ENCODE results near the gene REPS1. TPM values are rescaled to one million over a fixed set of nuclear protein-coding genes. Genes with fewer than 3 reads are reported as not detected.
A peak's percentile ranks its signal among the peaks of the same experiment; 100 is the strongest.

Gene REPS1
- polyA plus RNA-seq, 3 donors = 11.9 to 36.6 (median 14.0) TPM

DNA sequence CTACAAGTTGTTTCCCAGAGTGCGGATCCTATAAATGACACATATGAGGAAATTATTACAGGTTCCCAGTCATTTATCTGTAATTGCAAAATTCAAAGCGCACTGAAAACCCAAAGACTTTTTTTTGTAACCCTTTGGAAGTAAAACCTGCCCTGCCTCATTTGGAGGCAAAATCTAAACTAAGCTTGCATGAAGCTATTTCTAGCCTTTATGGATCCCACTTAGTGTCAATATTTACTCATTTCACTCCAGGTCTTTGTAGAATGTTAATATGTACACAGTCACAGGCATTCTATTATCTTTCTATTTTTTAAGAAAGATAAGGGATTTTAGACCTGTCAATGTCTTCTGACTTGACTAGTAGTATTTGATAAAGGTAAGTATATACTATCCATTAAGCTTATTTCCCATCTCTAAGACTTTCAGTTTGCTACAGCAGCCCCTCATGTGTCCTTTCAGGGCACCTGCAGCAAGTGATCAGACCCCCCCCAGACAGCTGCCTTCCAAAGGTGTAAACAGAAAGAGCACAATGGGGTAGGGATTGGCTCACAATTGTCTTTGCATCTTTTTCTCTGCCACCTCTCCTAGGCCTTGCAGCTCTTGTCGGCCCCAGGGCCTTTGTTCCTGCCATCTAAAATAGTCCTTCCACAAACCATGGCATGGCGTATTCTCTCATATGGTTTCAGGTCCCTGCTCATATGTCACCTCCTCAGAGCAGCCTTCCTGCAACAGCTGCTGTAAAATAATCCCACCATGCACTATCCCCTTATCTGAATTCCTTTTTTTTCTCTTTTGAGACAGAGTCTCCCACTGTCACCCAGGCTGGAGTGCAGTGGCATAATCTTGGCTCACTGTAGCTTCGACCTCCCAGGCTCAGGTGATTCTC, 1.3 kb upstream of the REPS1 start:
- no peak overlapping the region for H2AFZ ChIP-seq (ENCODE audit: insufficient read depth, low read depth, low read length, poor library complexity, severe bottlenecking)
- WGBS (ENCODE audit: insufficient coverage) = 94% methylated on average over 5 of the region's 5 CpGs
- no peaks in the 10 kb centered on the region for H3K36me3 ChIP-seq (replicated peaks in 1 of 2; ENCODE audit: control insufficient read depth in 1 of 2, insufficient read depth in 2 of 2, low read length in 2 of 2)
- TF ChIP-seq, protein P1, sequence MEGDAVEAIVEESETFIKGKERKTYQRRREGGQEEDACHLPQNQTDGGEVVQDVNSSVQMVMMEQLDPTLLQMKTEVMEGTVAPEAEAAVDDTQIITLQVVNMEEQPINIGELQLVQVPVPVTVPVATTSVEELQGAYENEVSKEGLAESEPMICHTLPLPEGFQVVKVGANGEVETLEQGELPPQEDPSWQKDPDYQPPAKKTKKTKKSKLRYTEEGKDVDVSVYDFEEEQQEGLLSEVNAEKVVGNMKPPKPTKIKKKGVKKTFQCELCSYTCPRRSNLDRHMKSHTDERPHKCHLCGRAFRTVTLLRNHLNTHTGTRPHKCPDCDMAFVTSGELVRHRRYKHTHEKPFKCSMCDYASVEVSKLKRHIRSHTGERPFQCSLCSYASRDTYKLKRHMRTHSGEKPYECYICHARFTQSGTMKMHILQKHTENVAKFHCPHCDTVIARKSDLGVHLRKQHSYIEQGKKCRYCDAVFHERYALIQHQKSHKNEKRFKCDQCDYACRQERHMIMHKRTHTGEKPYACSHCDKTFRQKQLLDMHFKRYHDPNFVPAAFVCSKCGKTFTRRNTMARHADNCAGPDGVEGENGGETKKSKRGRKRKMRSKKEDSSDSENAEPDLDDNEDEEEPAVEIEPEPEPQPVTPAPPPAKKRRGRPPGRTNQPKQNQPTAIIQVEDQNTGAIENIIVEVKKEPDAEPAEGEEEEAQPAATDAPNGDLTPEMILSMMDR (IDR thresholded peaks at IDR 0.05) = no peak
- H3K4me1 Mint-ChIP-seq = peaks cover 14% of the 10 kb centered on the region
- DNase-seq = no peak
- H3K4me1 ChIP-seq (ENCODE audit: control insufficient read depth in 1 of 2, insufficient read depth in 2 of 2, low read length in 2 of 2) = peaks cover 21 to 42% of the 10 kb centered on the region in 2 donors
- H3K9me3 Mint-ChIP-seq = peaks cover 10 to 22% (median 17%) of the 10 kb centered on the region in 7 donors
- H3K4me3 ChIP-seq (replicated peaks in 1 of 3; ENCODE audit: low read depth in 2 of 3, low read length in 3 of 3) = no peak overlapping the region
- peaks cover 12 to 19% of the 10 kb centered on the region in 2 donors for H3K9me3 ChIP-seq (replicated peaks in 1 of 2; ENCODE audit: control insufficient read depth in 1 of 2, insufficient read depth in 1 of 2, low read length in 2 of 2)
- peaks cover 0 to 5% of the 10 kb centered on the region in 2 donors for H3K36me3 Mint-ChIP-seq
- intact Hi-C loops (cut with micrococcal nuclease) = loop anchor here (5.0 to 10.0 kb wide), 4 partner anchors 37 to 175 kb away; partner anchors contain the start of gene ABRACL (in 1 of the 2)
- H3K79me2 ChIP-seq (ENCODE audit: insufficient read depth, low read length) = peaks cover 38% of the 10 kb centered on the region
- H3K27ac Mint-ChIP-seq = peak overlapping the region in 1 of 7 donors; percentile 43
- peaks cover 1 to 5% (median 1%) of the 10 kb centered on the region in 3 donors for H3K27me3 Mint-ChIP-seq (ENCODE audit: low read depth in 3 of 3)
- no peak overlapping the region for H3K4me2 ChIP-seq (replicated peaks; ENCODE audit: extremely low read depth, low read length, poor library complexity, severe bottlenecking)
- H3K27ac ChIP-seq (ENCODE audit: low read depth in 1 of 2, low read length in 2 of 2) = no peak overlapping the region
- H3K27me3 ChIP-seq (ENCODE audit: control insufficient read depth in 2 of 2, insufficient read depth in 2 of 2, low read length in 2 of 2) = no peaks in the 10 kb centered on the region
- no peak overlapping the region for H3K9ac ChIP-seq (ENCODE audit: insufficient read depth, low read length, poor library complexity, severe bottlenecking)
- H3K4me3 Mint-ChIP-seq = peak overlapping the region in 1 of 2 donors; percentile 34
- peaks cover 25% of the 10 kb centered on the region for H4K20me1 ChIP-seq (ENCODE audit: insufficient read depth, low read length)

GRCh38 chr6:138988469-138988834, 399 bp upstream of the REPS1 start:
- H4K20me1 ChIP-seq (ENCODE audit: insufficient read depth, low read length) = peaks cover 34% of the 10 kb centered on the region
- H3K4me1 ChIP-seq (ENCODE audit: control insufficient read depth in 1 of 2, insufficient read depth in 2 of 2, low read length in 2 of 2) = peaks cover 21 to 42% of the 10 kb centered on the region in 2 donors
- intact Hi-C loops (cut with micrococcal nuclease) = loop anchor here (5.0 to 10.0 kb wide), 4 partner anchors 36 to 174 kb away; partner anchors contain the start of gene ABRACL (in 1 of the 2)
- 13% methylated on average over 6 of the region's 11 CpGs for WGBS (ENCODE audit: insufficient coverage)
- H3K4me3 Mint-ChIP-seq = peak overlapping the region; percentile 89 to 90
- H3K4me1 Mint-ChIP-seq = peaks cover 14% of the 10 kb centered on the region
- H3K27ac ChIP-seq (ENCODE audit: low read depth in 1 of 2, low read length in 2 of 2) = peak overlapping the region in 1 of 2 donors; percentile 89
- H3K9me3 ChIP-seq (replicated peaks in 1 of 2; ENCODE audit: control insufficient read depth in 1 of 2, insufficient read depth in 1 of 2, low read length in 2 of 2) = peaks cover 7 to 11% of the 10 kb centered on the region in 2 donors
- TF ChIP-seq, protein P1 (IDR thresholded peaks at IDR 0.05) = peak; percentile 75
- H3K27me3 Mint-ChIP-seq (ENCODE audit: low read depth in 3 of 3) = peaks cover 1 to 5% (median 1%) of the 10 kb centered on the region in 3 donors
- peak overlapping the region in 1 of 3 experiments; percentile 89 for H3K4me3 ChIP-seq (replicated peaks in 1 of 3; ENCODE audit: low read depth in 2 of 3, low read length in 3 of 3)
- no peaks in the 10 kb centered on the region for H3K36me3 ChIP-seq (replicated peaks in 1 of 2; ENCODE audit: control insufficient read depth in 1 of 2, insufficient read depth in 2 of 2, low read length in 2 of 2)
- H3K79me2 ChIP-seq (ENCODE audit: insufficient read depth, low read length) = peaks cover 47% of the 10 kb centered on the region
- H3K4me2 ChIP-seq (replicated peaks; ENCODE audit: extremely low read depth, low read length, poor library complexity, severe bottlenecking) = peak overlapping the region; percentile 94
- DNase-seq = no peak
- peaks cover 5 to 16% (median 12%) of the 10 kb centered on the region in 7 donors for H3K9me3 Mint-ChIP-seq
- H3K27ac Mint-ChIP-seq = peak overlapping the region in 4 of 7 donors; percentile 27 to 93 (median 87)
- peaks cover 0 to 4% of the 10 kb centered on the region in 2 donors for H3K36me3 Mint-ChIP-seq
- no peaks in the 10 kb centered on the region for H3K27me3 ChIP-seq (ENCODE audit: control insufficient read depth in 2 of 2, insufficient read depth in 2 of 2, low read length in 2 of 2)
- H2AFZ ChIP-seq (ENCODE audit: insufficient read depth, low read depth, low read length, poor library complexity, severe bottlenecking) = peak overlapping the region; percentile 92
- H3K9ac ChIP-seq (ENCODE audit: insufficient read depth, low read length, poor library complexity, severe bottlenecking) = peak overlapping the region; percentile 97
